HG03103 (cell line): ENCODE results near the gene SHH.

Experiments
- ATAC-seq: cut with Tn5 transposase; IDR thresholded peaks from one replicate; pipeline ENCODE4 v1.9.1; 2021; ENCODE audit warnings: low read depth; ENCODE audit not compliant: unreplicated experiment

Gene SHH

DNA sequence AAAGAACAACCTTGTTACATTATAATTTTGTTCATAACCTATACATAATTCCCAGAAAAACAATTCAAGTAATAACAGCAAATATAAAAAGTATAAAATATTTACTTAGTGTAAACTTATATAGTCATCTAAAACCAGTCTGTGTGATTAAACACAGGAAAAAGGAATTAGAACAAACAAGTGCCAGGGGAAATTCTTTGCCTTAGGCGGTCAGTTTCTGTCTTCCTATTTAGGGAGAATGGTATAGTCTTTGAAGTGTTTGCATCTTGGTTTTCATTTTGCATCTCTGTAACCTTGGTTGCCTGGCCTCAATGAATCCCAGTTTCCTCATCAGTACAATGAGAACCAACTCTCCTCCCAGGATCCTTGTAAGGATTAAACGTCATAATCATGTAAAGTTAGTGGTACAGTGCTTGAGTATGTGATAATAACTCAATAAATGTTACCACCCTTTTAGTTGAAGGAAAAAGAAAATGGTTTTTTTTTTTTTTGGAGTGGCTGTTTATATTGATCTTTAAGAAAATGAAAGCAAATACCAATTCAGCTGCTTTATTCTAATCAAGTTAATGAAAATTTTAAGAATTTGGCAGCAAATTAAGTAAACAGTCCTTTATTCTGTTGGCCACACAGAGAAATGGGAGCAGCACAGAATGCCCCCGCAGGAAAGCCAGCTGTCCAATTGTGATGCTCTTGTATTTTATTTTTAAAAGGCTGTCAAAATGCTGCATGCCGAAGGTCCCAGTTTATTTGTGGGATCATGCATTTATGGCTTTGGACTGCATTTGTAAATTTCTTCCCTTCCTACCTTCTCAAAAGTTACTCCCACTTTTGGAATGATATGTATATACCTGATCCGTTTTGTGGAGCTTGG lies 61.8 kb downstream of the SHH start:
- no peak for ATAC-seq
